Stimulated activated naive CD4-positive, alpha-beta T cell treated with Interleukin-2 at 50 U/mL for 16 hours (primary cell): ENCODE data around the gene DNAH10.
"Not testable (repeated sequence)": the region's sequence is repeated elsewhere in the genome, so short reads cannot be mapped to it uniquely, and the experiment has no call there.

Experiments
- DNase-seq: peaks from one replicate; lab custom pipeline; 2025; lab: John Stamatoyannopoulos, UW

The DNAH10 gene

GRCh38 chr12:123748661-123749060, 13.4 kb upstream of the DNAH10 start:
- DNase-seq: no peak

- DNase-seq: no peak
Measured at GRCh38 chr12:123749355-123749754, 12.7 kb upstream of the DNAH10 start.

- no peak for DNase-seq
Measured at GRCh38 chr12:123750159-123750656, 11.9 kb upstream of the DNAH10 start.

DNA sequence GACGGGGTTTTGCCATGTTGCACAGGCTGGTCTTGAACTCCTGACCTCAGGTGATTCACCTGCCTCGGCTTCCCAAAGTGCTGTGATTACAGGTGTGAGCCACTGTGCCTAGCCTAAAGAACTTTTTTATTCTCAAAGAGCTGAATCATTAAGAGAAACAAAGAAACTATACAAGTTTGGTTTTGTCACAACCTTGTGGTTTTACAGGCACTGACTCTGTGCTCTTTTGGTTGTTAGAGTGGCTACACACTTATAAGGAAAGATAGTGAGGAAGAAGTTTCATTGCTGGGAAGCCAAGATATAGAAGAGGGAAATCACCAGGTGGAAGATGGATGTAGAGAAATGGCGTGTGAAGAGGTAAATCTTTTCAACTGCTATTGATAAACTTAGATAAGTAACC, 10.1 kb upstream of the DNAH10 start:
- no peak for DNase-seq

- DNase-seq: no peak
Measured at GRCh38 chr12:123754041-123754772, 7.9 kb upstream of the DNAH10 start.

DNA sequence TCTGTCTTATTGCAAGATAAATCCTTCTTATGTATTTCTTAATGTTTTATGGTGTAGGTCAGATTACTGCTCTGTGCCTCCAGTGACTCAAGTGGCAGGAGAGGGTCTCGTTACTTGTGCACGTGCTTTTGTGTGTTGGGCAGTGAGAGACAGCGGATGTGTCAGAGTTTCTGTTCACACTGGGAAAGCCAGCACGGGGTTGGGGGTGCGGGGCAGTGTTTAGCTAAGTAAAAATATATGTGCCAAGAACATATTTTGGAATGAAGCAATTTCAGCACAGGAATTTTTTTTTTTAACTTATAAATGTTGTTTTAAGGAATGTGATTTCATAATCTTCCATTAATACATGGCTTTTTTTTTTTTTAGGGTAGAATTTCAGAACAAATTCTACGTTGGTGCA, 4.5 kb upstream of the DNAH10 start:
- DNase-seq: no peak

GRCh38 chr12:123760267-123760938, 1.7 kb upstream of the DNAH10 start:
- no peak for DNase-seq

GRCh38 chr12:123762715-123763052, 583 bp downstream of the DNAH10 start:
- no peak for DNase-seq

GRCh38 chr12:123763093-123763492, 992 bp downstream of the DNAH10 start:
- DNase-seq: no peak

DNA sequence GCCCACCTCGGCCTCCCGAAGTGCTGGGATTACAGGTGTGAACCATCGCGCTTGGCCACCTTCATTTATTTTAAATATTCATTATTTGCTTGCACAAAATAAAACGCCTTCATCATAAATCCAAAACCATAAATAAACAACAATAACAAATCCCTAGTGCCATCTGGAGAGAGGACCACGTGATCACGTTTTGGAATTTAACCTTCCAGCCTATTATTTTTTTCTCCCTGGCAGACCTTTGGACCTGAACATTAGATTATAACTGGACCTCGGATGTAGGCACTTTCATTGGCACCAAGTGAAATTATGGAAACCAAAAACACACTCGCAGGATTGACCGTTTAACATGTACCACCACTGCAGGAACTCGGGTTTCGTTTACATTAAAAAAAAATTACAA, 2.0 kb downstream of the DNAH10 start:
- DNase-seq: no peak

DNA sequence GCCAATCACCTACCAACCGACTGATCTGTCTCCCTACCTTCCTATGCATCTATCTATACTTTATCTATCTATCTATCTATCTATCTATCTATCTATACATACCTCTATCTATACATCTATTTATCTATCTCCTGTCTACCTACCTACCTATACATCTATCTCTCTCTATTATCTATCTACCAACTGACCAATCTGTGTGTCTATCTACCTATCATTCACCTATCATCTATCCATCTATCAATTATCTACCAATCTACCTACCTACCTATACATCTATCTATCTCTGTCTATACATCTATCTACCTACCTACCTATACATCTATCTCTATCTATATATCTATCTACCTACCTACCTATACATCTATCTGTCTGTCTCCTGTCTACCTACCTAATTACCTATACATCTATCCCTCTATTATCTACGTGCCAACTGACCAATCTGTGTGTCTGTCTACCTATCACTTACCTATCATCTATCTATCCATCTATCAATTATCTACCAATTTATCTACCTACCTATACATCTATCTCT, 3.5 kb downstream of the DNAH10 start:
- DNase-seq: no peak

DNA sequence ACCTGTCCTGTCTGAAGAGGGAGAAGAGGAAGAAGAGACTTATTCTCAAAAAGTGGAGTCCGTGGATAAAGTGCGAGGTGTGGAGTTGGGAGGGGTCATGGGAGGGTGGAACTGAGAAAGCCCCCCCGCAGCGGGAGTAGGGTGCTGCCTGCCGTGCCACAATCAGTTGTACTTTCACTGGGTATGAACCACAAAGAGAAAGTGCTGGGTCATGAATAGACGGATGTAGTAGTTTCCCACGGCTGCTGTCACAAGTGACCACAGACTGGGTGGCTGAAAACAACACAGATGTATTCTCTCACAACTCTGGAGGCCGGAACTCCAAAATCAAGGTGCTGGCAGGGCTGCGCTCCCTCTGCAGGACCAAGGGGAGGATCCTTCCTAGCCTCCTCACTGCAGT, 5.5 kb downstream of the DNAH10 start:
- no peak for DNase-seq

GRCh38 chr12:123771261-123771660, 9.2 kb downstream of the DNAH10 start:
- DNase-seq: no peak

DNA sequence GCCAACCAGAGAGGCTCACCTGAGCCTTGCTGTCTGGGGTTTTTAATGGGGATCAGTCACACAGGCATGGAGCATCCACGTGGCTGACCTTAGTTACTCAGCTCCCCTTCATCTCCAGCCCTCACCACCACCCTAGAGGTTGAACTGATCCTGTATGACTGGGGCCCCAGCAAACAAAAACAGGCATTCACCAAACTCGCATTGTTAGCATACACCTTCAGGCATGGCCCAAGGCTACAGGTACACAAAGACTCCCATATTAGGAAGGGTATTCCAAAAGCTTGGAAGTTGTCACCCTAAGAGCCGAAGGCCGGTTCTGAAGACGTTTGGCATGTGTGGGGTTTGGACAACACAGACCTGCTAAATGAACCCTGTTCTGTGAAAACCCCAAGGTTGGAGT, 10.0 kb downstream of the DNAH10 start:
- no peak for DNase-seq

DNA sequence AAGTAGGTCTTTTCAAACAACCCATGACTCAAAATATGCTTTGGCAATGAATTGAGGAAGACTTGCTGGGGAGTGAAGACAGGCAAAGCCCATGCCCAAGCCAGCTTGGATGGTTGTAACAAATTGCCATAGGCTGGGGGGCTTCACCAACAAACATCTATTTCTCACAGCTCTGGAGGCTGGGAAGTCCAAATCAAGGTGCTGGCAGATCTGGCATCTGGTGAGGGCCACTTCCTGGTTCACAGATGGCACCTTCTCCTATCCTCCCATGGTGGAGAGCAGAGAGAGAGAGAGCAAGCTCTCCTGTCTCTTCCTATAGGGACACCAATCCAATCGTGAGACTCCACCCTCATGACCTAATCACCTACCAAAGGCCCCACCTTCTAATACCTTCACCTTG, 11.3 kb downstream of the DNAH10 start:
- no peak for DNase-seq

DNA sequence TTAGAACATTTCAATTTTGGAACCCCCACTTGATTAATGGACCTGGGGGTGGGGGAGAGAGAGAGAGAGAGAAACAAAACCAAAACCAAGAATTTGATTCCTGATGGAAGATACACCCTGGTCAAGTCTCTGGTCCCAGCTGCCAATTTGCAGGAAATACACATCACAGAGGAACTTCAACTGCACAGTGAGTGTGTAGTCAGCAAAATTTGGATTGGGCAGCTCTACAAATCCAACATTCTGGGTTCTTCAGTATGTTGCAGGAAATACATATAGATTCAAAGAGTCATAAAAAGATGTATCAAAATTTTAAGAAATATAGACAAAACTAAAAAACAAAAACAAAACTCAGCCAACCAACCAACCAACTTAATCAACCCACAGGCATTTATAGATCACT, 17.4 kb downstream of the DNAH10 start:
- no peak for DNase-seq

GRCh38 chr12:123782997-123783792, 21.1 kb downstream of the DNAH10 start:
- no peak for DNase-seq

- no peak for DNase-seq
Measured at GRCh38 chr12:123787466-123787865, 25.4 kb downstream of the DNAH10 start.

DNA sequence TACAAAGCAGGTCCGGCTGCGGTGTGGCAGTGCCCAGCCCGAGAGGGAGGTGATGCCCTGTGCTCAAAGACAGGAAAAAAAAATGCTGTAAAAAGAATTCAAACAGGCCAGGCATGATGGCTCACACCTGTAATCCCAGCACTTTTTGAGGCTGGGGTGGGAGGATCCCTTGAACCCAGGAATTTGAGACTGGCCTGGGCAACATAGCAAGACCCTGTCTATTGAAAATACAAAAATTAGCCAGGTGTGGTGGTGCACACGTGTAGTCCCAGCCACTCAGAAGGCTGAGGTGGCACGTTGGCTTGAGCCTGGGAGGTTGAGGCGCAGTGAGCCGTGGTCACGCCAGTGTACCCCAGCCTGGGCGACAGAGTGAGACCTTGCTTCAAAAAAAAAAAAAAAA, 26.4 kb downstream of the DNAH10 start:
- no peak for DNase-seq

GRCh38 chr12:123789422-123789821, 27.3 kb downstream of the DNAH10 start:
- not testable (repeated sequence) for DNase-seq

- no peak for DNase-seq
Measured at GRCh38 chr12:123790905-123791467, 28.9 kb downstream of the DNAH10 start.

GRCh38 chr12:123794027-123794426, 31.9 kb downstream of the DNAH10 start:
- DNase-seq: no peak
